HFF-Myc (cell line): ENCODE measurements around the gene PDK2.

Source experiments
- DNase-seq: peaks from one replicate; pipeline ENCODE4 v3.0.0-alpha.2; 2011; ENCODE audit warnings: low read depth; ENCODE audit errors: extremely low read depth
- H3K4me3 ChIP-seq: replicated peaks from 2 replicates; pipeline ENCODE4 v1.5.1; 2011; ENCODE audit warnings: low read depth, mild to moderate bottlenecking, control low read depth, low read length
- CTCF ChIP-seq: IDR thresholded peaks from 2 replicates; pipeline ENCODE4 v1.5.1; 2012; ENCODE audit warnings: mild to moderate bottlenecking, low read depth, low read length, control low read depth; ENCODE audit errors: missing control alignments

PDK2 gene

DNA sequence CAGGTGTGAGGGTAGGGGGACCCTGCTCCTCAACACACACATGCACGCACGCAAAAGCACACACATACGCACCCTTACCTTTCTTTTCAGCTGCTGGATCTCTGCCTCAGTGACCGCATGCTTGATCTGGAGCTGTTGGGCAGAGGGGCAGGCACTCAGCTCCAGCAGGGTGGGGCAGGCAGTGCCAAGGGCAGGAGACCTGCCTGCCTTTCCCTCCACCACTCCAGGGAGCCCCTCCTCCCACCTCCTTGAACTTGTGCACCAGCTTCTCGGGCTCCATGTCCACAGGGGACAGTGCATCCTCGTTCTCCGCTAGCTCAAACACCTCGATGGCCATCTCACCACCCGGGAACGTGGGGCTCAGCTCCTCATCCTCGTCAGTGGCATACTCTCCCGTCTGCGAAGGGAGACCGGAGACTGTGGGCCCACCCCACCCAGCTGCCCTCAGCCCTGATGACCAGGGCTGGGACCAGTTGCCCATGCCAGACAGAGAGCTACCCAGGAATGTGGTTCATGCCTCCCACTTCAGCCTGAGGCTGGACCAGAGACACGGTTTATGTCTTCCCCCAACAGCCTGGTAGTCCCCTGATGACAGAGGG, 44.1 kb downstream of the PDK2 start:
- no peak overlapping the region for H3K4me3 ChIP-seq
- no peak for DNase-seq
- no peak for TF ChIP-seq CTCF

DNA sequence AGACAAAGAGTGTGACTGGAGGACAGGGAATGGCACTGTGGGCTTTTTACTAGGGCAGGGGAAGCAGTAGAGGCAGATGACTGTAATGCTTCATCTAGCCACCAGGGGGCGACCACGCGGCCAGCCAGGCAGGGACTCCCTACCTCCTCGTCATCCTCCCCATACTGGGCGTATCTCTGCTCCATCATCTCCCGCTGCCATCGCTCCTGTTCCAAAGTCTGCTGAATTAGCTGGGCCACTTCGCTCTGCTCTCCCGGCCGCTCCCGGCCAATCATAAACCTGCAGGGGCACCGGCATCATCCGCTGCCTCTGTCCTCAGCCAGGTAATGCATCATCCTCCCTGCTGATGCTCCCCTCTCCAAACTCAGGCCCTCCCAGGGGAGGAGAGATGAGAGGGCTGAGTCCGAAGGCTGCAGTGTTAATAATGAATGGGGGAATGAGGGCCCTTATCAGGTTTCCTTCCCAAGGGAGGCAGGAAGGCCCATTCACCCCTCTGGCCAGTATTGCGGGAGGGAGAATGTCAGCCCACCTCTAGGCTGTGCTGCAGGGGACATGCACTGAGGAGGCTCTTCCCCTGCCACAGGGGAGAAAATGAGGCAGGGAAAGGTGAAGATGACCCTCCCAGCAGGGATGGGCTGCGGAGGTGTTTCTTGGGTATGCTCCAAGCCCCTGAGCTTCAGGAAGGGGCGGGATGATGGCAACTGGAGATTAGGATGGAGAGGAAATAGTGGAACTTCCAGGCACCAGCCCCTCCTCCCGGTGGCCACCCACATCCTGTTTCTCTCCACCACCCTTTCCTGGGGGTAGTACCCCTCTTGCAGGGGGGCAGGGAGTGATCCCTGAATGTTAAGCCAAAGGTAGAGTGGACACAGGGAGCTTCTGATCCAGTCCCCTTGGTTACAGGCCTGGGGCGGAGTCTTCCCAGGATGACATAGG, 45.1 kb downstream of the PDK2 start:
- DNase-seq: no peak
- TF ChIP-seq CTCF: peak; percentile 64
- H3K4me3 ChIP-seq: no peak overlapping the region

GRCh38 chr17:50141026-50141744, 46.0 kb downstream of the PDK2 start:
- no peak overlapping the region for H3K4me3 ChIP-seq
- no peak for TF ChIP-seq CTCF
- DNase-seq: no peak

DNA sequence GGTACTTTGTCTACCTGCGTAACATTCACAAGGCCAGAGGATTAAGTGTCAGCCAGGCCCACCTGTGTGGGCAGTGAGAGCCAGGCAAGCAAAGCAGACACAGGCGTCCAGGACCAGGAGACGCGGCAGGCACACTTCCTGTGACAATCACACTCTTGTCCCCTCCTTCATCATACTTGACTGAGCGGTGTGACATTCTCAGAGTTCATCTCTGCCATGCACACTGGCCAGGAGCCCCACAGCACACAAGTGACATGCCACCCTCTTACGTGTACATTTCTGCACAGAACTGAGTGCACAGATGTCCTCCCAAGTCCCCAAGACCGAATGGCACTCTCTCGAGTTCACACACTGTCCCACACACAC, 46.6 kb downstream of the PDK2 start:
- TF ChIP-seq CTCF: no peak
- DNase-seq: no peak
- no peak overlapping the region for H3K4me3 ChIP-seq

GRCh38 chr17:50143461-50144176, 48.5 kb downstream of the PDK2 start:
- DNase-seq: no peak
- TF ChIP-seq CTCF: no peak
- no peak overlapping the region for H3K4me3 ChIP-seq

- H3K4me3 ChIP-seq: no peak overlapping the region
- no peak for DNase-seq
- TF ChIP-seq CTCF: no peak
These were observed 49.2 kb downstream of the PDK2 start for GRCh38 chr17:50144355-50144754.
